ENCODE measurements around the gene KIRREL2. TPM values are rescaled to one million over a fixed set of nuclear protein-coding genes. Genes with fewer than 3 reads are reported as not detected.

The KIRREL2 gene
- total RNA-seq, 1 experiment from 2014 or later = 5.0 TPM

DNA sequence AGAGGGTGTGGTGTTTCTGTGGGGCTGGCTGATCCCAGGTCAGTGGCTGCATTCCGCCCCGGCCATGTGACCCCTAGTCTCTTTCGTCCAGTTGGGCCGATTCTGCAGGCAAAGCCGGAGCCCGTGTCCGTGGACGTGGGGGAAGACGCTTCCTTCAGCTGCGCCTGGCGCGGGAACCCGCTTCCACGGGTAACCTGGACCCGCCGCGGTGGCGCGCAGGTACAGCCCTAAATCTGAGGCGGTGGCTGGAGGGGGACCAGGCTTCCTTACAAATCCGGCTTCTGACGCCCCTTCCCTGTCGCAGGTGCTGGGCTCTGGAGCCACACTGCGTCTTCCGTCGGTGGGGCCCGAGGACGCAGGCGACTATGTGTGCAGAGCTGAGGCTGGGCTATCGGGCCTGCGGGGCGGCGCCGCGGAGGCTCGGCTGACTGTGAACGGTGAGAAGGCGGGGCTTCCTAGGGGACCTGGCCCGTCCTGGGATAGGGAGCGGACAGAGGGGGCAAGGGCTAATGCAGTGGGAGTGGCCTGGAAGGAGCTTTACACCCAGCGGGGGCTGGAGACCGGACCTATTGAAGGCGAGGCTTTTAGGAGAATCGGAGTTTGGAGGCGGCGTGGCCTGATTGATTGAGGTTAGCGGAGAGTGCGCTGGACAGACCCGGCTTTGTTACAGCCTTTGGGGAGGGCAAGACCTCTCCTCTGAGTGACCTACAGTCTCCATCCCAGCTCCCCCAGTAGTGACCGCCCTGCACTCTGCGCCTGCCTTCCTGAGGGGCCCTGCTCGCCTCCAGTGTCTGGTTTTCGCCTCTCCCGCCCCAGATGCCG lies 4.3 kb downstream of the KIRREL2 start:
- ChIA-PET POLR2A (no interaction called here), CTCF (no interaction called here)
- BruUV-seq (replicated peaks) = no TSS peak
- intact Hi-C loops (cut with micrococcal nuclease; ENCODE audit: unreplicated experiment) (no loop called here), in situ Hi-C loops (cut with HindIII; ENCODE audit: low pct_unique_long_range_greater_than_20kb, low sequenced_read_pairs) (no loop called here)
- no peak overlapping the region for H3K4me3 ChIP-seq (ENCODE audit: low read depth in 2 of 2, low read length in 2 of 2)
- TF ChIP-seq, protein P1, sequence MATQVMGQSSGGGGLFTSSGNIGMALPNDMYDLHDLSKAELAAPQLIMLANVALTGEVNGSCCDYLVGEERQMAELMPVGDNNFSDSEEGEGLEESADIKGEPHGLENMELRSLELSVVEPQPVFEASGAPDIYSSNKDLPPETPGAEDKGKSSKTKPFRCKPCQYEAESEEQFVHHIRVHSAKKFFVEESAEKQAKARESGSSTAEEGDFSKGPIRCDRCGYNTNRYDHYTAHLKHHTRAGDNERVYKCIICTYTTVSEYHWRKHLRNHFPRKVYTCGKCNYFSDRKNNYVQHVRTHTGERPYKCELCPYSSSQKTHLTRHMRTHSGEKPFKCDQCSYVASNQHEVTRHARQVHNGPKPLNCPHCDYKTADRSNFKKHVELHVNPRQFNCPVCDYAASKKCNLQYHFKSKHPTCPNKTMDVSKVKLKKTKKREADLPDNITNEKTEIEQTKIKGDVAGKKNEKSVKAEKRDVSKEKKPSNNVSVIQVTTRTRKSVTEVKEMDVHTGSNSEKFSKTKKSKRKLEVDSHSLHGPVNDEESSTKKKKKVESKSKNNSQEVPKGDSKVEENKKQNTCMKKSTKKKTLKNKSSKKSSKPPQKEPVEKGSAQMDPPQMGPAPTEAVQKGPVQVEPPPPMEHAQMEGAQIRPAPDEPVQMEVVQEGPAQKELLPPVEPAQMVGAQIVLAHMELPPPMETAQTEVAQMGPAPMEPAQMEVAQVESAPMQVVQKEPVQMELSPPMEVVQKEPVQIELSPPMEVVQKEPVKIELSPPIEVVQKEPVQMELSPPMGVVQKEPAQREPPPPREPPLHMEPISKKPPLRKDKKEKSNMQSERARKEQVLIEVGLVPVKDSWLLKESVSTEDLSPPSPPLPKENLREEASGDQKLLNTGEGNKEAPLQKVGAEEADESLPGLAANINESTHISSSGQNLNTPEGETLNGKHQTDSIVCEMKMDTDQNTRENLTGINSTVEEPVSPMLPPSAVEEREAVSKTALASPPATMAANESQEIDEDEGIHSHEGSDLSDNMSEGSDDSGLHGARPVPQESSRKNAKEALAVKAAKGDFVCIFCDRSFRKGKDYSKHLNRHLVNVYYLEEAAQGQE (IDR thresholded peaks at IDR 0.05; ENCODE audit: insufficient read depth in 1 of 2, low read depth in 2 of 2, low read length in 1 of 2) = no peak
- TF ChIP-seq TCF7L2 (IDR thresholded peaks at IDR 0.05; ENCODE audit: low read depth, low read length) (no peak), POLR2AphosphoS5 (IDR thresholded peaks at IDR 0.05; ENCODE audit: low read depth, low read length) (no peak), SIN3A (IDR thresholded peaks at IDR 0.05; ENCODE audit: borderline replicate concordance, insufficient read depth, low read depth, low read length) (no peak)
- TF ChIP-seq, protein P2, sequence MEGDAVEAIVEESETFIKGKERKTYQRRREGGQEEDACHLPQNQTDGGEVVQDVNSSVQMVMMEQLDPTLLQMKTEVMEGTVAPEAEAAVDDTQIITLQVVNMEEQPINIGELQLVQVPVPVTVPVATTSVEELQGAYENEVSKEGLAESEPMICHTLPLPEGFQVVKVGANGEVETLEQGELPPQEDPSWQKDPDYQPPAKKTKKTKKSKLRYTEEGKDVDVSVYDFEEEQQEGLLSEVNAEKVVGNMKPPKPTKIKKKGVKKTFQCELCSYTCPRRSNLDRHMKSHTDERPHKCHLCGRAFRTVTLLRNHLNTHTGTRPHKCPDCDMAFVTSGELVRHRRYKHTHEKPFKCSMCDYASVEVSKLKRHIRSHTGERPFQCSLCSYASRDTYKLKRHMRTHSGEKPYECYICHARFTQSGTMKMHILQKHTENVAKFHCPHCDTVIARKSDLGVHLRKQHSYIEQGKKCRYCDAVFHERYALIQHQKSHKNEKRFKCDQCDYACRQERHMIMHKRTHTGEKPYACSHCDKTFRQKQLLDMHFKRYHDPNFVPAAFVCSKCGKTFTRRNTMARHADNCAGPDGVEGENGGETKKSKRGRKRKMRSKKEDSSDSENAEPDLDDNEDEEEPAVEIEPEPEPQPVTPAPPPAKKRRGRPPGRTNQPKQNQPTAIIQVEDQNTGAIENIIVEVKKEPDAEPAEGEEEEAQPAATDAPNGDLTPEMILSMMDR (IDR thresholded peaks at IDR 0.05) = no peak
- peaks cover 6% of the 10 kb centered on the region; the same call in 1 of the 2 replicates for H3K4me1 ChIP-seq (ENCODE audit: control insufficient read depth, insufficient read depth, low read length)
- no peaks in the 10 kb centered on the region for H3K27me3 ChIP-seq (ENCODE audit: control insufficient read depth, insufficient read depth, low read length)
- ATAC-seq = no peak
- H3K36me3 ChIP-seq (ENCODE audit: control insufficient read depth, insufficient read depth, low read length) = no peaks in the 10 kb centered on the region
- H3K27ac ChIP-seq (ENCODE audit: low read length) = no peak overlapping the region
- no peak for DNase-seq (ENCODE audit: low read depth, low spot score)
- H3K9me3 ChIP-seq (ENCODE audit: control insufficient read depth, insufficient read depth, low read depth, low read length) = no peaks in the 10 kb centered on the region

DNA sequence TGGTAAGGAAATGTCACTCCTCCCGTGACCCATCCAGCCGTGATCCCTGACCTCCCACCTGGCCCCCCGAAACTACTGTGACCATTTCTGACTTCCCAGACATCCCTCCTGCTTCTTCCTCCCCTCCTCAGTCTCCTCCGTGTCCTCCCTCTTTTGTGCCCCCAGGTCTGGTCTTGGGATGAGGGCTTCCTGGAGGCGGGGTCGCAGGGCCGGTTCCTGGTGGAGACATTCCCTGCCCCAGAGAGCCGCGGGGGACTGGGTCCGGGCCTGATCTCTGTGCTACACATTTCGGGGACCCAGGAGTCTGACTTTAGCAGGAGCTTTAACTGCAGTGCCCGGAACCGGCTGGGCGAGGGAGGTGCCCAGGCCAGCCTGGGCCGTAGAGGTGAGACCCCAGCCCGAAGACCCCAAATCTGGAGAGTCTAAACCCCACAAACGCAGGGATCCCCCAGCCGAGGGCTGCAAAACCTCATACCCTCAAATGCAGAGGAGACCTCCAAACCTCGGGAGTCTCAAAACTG lies 5.0 kb downstream of the KIRREL2 start:
- no peak for ATAC-seq
- peaks cover 3% of the 10 kb centered on the region; the same call in 1 of the 2 replicates for H3K4me1 ChIP-seq (ENCODE audit: control insufficient read depth, insufficient read depth, low read length)
- in situ Hi-C loops (cut with HindIII; ENCODE audit: low pct_unique_long_range_greater_than_20kb, low sequenced_read_pairs) = no loop called here
- no peak for TF ChIP-seq TCF7L2 (IDR thresholded peaks at IDR 0.05; ENCODE audit: low read depth, low read length)
- TF ChIP-seq POLR2AphosphoS5 (IDR thresholded peaks at IDR 0.05; ENCODE audit: low read depth, low read length) = no peak
- TF ChIP-seq, protein P1 (IDR thresholded peaks at IDR 0.05; ENCODE audit: insufficient read depth in 1 of 2, low read depth in 2 of 2, low read length in 1 of 2) = no peak
- no peak for TF ChIP-seq SIN3A (IDR thresholded peaks at IDR 0.05; ENCODE audit: borderline replicate concordance, insufficient read depth, low read depth, low read length)
- TF ChIP-seq, protein P2 (IDR thresholded peaks at IDR 0.05) = no peak
- ChIA-PET POLR2A (no interaction called here), CTCF (no interaction called here)
- DNase-seq (ENCODE audit: low read depth, low spot score) = no peak
- H3K36me3 ChIP-seq (ENCODE audit: control insufficient read depth, insufficient read depth, low read length) = no peaks in the 10 kb centered on the region
- H3K27ac ChIP-seq (ENCODE audit: low read length) = no peak overlapping the region
- no peaks in the 10 kb centered on the region for H3K27me3 ChIP-seq (ENCODE audit: control insufficient read depth, insufficient read depth, low read length)
- no peaks in the 10 kb centered on the region for H3K9me3 ChIP-seq (ENCODE audit: control insufficient read depth, insufficient read depth, low read depth, low read length)
- no peak overlapping the region for H3K4me3 ChIP-seq (ENCODE audit: low read depth in 2 of 2, low read length in 2 of 2)
- intact Hi-C loops (cut with micrococcal nuclease; ENCODE audit: unreplicated experiment) = no loop called here
- BruUV-seq (replicated peaks) = no TSS peak
